HS-27A (cell line): ENCODE data around the gene S100Z.
"Not testable (repeated sequence)": the region's sequence is repeated elsewhere in the genome, so short reads cannot be mapped to it uniquely, and the experiment has no call there.

Source experiments
- DNase-seq: peaks from one replicate; pipeline ENCODE4 v3.0.0-alpha.2; 2012; ENCODE audit warnings: low read depth, missing footprints

S100Z gene

GRCh38 chr5:76849419-76850291 lies at the start of gene S100Z:
Gene S100Z, plus strand, starts transcription at chr5:76850014. Its CDS starts 25,346 bp downstream, at chr5:76875360.
- DNase-seq = no peak

DNA sequence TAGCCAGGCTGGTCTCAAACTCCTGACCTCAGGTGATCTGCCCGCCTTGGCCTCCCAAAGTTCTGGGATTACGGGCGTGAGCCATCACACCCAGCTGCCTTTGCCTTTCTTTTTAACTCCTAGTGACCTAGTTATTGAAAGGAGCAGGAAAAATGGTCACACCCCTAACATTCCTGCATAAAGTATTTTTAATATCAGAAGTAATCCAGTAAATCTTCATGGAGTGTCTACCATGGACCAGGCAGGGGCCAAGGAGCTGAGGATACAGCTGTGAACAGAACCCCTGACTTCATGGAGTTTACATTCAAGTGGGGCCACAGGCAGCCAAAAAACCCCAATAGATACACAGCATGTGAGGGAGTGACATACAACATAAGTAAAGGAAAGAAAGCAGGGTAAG lies 49.2 kb upstream of the S100Z start:
- DNase-seq = no peak

- no peak for DNase-seq
Measured at GRCh38 chr5:76801159-76801802, 48.5 kb upstream of the S100Z start.

DNA sequence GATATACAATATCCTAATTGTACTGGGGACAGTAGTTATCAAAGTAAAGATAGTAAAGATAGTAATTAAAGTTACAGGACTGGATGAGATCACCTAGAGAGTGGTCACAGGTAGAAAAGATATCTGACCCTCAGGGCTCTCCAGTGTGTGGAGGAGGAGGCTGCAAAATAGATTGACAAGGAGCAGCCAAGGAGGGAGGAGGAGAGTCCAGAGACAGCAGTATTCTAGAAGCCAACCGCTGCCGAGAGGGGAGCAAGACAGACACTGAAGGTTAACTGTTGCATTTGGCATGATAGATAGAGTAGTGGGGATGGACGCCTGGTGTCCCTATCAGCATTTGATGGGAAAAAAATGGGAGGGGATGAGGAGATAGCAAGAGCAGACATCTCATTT lies 48.0 kb upstream of the S100Z start:
- no peak for DNase-seq

- DNase-seq = no peak
Measured at GRCh38 chr5:76804266-76804665, 45.5 kb upstream of the S100Z start.

- no peak for DNase-seq
Measured at GRCh38 chr5:76805821-76806505, 43.9 kb upstream of the S100Z start.

DNA sequence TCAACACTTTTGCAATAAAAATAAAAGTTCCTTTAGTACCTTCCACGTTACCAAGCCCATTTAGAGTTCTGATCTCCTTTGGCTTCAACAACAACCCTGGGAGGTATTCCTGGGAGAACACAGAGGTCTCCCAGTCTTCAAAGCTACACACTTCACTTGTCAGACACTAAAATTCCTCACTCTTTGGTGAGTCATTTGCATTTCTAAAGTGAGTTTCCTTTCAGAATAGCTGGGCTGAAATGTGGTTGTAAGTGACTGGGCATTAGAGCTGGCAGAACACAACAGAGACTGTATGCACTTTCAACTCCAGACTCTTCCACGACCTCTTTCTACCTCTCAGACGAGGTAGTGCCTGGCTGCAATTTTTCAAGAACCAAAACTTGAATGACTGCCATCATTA lies 42.5 kb upstream of the S100Z start:
- no peak for DNase-seq

DNA sequence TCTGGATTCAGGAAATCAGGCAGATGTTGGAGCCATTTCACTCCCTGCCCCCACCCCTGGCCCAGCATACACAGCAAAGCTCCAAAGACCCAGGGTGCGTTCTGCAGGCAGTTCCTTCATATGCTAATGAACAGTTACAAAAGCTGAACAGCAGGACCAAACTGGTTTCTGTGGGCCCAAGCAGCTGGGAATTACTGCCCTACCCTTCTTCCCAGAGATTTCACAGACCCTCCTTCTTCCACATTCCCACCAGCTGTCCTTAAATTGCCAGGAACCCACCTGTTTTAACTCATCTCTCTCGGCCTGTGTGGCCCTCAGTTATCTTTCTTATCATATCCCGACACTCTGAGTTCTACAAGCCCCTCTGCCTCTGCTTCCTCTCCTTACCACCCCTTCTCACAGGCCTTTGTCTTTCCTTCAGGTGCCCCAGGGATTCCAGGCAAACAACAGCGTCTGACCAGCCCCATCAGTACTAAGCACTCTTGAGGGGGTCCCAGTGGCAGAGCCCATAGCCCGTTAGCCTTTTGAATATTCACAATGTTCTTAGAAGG lies 41.6 kb upstream of the S100Z start:
- no peak for DNase-seq

GRCh38 chr5:76809141-76809540 lies 40.7 kb upstream of the S100Z start:
- DNase-seq = no peak

DNA sequence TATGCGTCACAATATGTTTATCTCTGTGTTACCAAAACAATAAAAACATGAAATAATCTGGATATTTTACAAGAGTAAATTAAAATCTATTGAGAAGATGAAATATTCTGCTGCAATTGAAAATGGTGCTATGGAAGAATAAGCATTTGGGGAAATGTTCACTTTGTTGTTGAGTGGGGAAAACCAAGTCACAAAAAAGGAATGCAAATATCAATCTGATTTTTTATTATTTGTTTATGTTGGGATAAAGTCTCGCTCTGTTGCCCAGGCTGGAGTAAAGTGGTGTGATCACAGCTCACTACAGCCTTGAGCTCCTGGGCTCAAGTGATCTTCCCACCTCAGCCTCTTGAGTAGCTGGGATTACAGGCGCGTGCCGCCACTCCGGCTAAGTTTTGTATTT lies 39.6 kb upstream of the S100Z start:
- DNase-seq = no peak

DNA sequence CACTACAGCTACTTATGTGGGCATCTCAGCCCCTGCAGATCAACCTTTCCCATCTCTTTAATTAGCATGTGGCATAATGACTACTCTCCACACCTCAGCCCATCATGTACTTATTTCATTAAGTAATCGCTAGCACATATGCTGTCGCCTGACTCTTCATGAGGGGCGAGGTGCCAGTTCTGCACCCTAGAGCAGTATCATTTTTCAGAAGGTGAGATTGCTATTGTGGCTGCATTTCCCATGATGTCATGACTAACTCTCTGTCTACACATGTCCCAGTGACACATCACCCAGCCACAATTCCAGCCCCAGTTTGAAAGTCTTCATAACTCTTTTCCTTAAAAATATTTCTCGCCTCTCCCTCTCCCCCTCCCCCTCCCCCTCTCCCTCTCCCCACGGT lies 38.6 kb upstream of the S100Z start:
- no peak for DNase-seq

- DNase-seq = not testable (repeated sequence)
Measured at GRCh38 chr5:76812209-76812608, 37.6 kb upstream of the S100Z start.

- DNase-seq = no peak
Measured at GRCh38 chr5:76813982-76814562, 35.7 kb upstream of the S100Z start.

GRCh38 chr5:76816110-76816831 lies 33.5 kb upstream of the S100Z start:
- no peak for DNase-seq

DNA sequence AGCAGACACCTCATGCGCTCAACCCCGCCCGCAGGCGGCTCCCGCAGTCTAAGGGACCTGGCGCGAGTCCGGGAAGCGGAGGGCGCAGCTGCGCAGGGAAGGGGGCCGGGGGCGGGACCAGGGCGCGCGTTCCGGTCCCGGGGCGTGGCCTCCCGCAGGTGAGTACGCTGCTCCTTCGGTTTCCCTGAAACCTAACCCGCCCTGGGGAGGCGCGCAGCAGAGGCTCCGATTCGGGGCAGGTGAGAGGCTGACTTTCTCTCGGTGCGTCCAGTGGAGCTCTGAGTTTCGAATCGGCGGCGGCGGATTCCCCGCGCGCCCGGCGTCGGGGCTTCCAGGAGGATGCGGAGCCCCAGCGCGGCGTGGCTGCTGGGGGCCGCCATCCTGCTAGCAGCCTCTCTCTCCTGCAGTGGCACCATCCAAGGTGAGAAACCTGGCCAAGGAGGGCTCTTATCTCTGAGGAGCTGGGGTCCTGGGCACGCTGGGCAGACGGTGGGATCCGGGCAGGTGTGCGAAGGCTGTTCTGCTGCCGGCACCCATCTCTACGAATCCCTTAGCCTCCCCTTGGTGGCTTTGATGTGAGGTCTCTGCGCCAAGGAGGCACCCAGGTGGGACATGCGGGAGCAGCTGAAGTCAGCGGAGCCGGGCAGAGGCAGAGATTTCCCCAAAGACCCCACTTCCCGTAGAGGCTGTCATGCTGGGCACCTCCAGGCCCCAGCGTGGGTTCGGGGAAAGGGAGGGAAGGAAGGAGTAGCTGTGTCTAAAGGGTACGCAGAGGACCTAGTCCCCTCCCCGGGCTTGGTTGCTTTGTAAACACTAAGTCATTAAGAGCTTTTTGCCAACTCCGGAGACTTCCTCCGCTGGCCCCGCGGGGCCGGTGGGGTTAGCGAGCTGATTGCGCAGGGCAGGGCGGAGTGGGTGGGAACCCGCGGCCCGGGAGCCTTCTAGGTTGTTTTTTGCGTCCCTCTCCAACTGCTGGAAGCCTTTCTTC lies 30.7 kb upstream of the S100Z start, which contains the start of gene F2RL1:
TSS of gene F2RL1 (plus strand) at position 187 of the 988 bp plus-strand sequence. CDS start at position 340, 153 bp downstream.
- DNase-seq = no peak

- DNase-seq = no peak
Measured at GRCh38 chr5:76819851-76820525, 29.8 kb upstream of the S100Z start.

GRCh38 chr5:76820526-76820890 lies 29.3 kb upstream of the S100Z start:
- no peak for DNase-seq

- no peak for DNase-seq
Measured at GRCh38 chr5:76821136-76821535, 28.7 kb upstream of the S100Z start.

DNA sequence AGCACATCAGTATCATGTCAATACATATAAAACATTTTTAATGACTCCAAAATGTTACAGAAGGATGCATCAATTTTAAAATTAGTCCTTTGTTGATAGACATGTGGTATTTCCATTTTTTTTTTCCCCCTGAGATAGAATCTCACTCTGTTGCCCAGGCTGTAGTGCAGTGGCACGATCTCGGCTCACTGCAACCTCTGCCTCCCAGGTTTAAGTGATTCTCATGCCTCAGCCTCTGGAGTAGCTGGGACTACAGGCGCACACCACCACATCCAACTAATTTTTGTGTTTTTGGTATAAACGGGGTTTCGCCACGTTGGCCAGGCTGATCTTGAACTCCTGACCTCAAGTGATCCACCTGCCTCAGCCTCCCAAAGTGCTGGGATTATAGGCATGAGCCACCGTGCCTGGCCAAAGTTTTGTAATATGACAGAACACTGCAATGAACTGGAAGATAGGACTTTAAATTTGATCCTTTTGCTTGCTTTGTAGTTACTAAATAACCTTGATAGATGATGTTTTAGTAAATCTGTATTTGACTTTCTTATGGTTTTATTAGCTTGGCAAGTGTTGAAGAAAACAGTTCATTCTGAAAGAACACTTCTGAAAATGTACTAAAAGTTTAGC lies 27.6 kb upstream of the S100Z start:
- not testable (repeated sequence) for DNase-seq
